HG03571 (cell line): ENCODE data around the gene ZDHHC11B.
A peak's percentile ranks its signal among the peaks of the same experiment; 100 is the strongest.
"Not testable (repeated sequence)": the region's sequence is repeated elsewhere in the genome, so short reads cannot be mapped to it uniquely, and the experiment has no call there.

Experiments
- ATAC-seq: cut with Tn5 transposase; IDR thresholded peaks from one replicate; pipeline ENCODE4 v1.9.1; 2021; ENCODE audit not compliant: unreplicated experiment

ZDHHC11B gene

DNA sequence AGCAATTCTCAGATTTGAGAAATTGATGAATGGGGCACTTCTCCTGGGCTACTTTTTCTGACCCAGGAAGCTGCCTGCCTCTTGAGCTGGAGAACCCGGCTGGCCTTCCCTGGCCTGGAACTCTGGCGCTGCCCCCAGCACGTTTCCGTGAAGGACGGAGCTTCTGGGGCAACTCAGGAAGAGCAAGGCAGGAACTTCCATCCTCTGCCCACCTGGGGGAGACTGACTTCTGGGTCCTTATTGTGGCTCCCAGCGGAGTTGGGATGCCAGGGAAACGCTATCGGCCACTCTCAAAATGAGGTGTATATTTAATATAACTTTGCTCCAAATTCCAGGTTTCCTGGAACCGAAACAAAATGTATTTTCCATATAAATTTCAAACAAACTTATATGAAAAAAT, 57.4 kb downstream of the ZDHHC11B start:
- ATAC-seq: not testable (repeated sequence)

DNA sequence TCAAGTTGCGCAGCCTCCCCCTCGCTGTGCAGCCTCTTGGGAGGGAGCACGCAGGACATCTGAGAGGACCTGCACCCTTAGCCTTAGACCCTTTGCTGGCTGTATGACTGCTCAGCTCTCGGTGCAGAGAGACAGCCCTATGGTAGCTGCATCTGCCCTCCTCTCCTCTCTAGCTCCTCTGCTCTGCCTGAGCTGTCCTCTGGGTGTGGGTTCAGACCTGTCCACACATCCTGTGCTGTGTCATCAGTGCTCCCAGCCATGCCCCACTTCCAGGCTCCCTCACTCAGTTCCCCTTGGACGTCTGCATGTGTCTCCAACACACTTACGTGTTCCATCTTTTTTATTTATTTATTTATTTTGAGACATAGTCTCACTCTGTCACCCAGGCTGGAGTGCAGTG, 60.7 kb downstream of the ZDHHC11B start:
- ATAC-seq: not testable (repeated sequence)

DNA sequence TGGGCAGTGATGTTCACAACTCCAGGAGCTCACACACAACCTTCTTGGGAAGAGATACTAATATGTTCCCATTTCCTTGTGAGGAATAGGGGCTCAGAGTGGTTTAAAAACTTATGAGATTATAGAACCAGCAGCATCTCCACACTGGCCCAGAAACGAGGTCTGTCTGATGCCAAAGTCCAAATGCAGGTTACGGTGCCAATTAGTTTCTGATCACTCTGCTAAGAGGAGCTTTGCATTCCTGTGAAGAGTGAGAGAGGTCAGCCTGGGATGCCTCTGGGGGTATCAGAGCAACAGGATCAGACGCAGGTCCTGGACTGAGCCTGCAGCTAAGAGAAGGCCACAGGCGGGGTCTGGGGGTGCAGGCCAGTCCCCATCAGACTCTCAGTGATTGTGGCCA, 61.2 kb downstream of the ZDHHC11B start:
- not testable (repeated sequence) for ATAC-seq

GRCh38 chr5:719379-719778, 65.2 kb downstream of the ZDHHC11B start:
- ATAC-seq: not testable (repeated sequence)

- no peak for ATAC-seq
These were observed 67.4 kb downstream of the ZDHHC11B start for GRCh38 chr5:717143-717542.

GRCh38 chr5:716740-717139, 67.8 kb downstream of the ZDHHC11B start:
- not testable (repeated sequence) for ATAC-seq

- ATAC-seq: not testable (repeated sequence)
These were observed 68.9 kb downstream of the ZDHHC11B start for GRCh38 chr5:715636-716035.

GRCh38 chr5:714215-715118, 70.1 kb downstream of the ZDHHC11B start:
- not testable (repeated sequence) for ATAC-seq

DNA sequence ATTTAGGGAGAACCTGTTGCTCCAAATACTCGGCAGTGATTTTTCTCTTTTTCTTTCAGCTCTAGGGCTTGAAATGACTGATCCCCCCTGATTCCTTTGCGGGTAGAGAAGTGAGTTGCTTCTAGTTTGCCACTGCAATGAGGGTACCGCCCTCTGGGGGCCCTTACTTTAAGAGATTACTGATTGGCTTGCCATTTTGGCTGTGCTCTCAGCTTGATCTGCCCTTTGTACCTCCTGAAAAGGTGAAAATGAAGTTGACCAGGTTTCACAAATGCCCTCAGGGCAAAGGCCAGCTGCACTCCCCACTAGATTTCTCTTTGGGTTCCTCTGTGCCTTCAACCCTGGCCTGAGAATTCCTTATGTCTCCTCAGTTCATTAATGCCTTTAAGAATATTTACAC, 70.8 kb downstream of the ZDHHC11B start:
- ATAC-seq: not testable (repeated sequence)

GRCh38 chr5:708848-709517, 75.5 kb downstream of the ZDHHC11B start:
- ATAC-seq: not testable (repeated sequence)

- ATAC-seq: not testable (repeated sequence)
These were observed 76.2 kb downstream of the ZDHHC11B start for GRCh38 chr5:708374-708773.

GRCh38 chr5:706127-706526, 78.4 kb downstream of the ZDHHC11B start:
- ATAC-seq: not testable (repeated sequence)

DNA sequence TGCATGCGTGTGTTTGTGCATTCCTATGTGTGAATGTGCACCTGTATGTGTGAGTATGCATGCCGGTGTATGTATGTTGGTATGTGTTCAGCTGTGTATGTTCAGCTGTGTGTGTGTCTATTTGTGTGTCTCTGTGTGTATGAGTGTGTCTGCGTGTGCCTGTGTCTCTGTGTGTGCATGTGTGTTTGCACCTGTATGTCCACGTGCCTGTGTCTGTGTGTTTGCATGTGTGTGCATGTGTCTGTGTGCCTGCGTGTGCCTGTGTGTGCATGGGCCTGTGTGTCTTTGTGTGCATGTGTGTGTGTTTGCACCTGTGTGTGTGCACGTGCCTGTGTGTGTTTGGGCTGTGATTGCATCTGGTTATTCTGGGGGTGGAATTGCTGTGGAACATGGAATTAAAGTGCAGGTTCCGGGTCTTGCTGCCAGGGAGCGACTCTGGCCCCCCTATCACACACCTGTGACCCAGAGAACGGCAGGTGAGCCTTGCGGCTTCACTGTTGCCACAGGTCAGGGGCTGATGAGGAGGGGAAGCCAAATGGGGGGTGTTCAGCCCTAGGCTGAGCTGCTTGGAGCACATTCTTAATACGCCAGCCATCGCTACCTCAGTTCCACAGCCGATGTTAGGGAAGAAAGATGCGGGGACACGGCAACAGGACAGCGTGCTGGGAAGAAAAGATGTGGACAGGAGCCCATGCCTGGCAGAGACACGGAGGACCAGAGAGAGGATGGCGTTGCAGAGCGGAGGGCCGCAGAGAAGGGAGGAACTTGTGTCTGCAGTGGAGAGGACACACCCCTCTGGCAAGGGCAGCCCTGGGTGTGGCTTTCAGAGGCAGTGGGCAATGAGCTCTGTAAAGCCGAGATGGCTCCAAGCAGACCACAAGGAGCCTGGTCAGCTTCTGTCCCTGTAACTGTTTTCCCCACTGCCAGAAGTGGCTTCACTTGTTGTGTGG, 87.5 kb downstream of the ZDHHC11B start:
- not testable (repeated sequence) for ATAC-seq

- not testable (repeated sequence) for ATAC-seq
These were observed 88.3 kb downstream of the ZDHHC11B start for GRCh38 chr5:696191-696590.

- not testable (repeated sequence) for ATAC-seq
These were observed 89.1 kb downstream of the ZDHHC11B start for GRCh38 chr5:695475-695874.

GRCh38 chr5:694042-694431, 90.5 kb downstream of the ZDHHC11B start:
- ATAC-seq: not testable (repeated sequence)

DNA sequence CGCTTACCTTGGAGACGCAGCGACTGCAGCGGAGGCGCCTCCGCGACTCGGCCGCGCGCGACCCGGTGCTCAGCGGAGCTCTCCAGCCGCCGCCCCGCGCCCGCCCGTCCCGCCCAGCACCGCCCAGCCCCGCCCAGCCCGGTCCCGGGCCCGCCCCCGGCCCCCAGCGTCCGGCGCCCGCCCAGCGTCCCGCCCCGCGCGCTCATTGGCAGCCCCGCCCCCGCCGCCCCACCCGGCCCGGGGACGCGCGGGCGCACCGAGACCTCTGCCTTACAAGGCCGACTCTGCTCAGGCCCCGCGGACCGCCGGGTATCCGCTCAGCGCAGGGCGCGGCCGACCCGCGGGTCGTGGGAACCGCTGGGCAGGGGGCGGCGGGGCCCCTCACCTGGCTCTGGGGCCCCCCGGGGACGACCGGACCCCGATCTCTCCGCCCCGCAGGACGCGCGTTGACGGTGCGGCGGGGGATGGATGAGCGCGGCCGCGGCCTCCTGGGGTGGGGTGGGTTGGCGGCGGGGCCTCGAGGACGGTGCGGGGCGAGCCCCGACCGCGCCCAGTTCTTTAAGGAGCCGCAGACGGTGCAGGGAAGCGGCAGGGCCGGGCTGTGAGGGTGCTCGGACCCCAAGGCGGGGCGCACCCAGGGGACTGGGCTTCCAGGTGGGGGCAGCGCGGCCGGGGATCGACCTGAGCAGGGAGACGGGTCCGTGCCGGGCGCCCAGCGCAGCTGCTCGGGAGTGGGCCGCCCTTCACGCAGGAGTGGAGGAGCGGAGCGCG, 91.1 kb downstream of the ZDHHC11B start, which contains the start of gene TPPP:
Gene TPPP, minus strand, starts transcription at position 82 of the 771 bp plus-strand sequence. CDS start 15,292 bp downstream, outside the sequence.
- ATAC-seq: peak; percentile 61

DNA sequence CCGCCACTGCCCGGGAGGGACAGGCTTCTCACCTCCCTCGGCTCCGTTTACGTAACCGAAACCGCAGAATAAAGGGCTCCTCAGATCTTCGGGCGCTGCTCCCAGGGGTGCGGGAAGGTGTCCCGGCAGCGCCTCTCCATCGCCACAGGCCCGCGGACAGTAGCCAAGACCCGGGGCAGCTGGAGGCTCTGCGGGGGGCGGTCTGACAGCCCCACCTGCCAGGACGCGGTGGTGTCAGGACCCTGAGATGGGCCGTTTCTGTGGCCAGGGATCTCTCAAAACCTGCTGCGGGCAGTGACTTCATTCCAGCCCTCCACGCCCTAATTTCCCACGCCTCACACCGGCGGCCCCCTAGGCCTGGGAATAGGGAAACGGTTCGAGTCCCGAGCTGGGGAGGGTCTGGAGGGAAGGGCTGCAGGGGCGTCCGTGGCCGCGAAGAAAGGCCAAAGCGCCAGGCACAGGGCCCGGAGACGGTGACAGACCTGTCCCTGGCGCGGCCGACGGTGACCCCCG, 91.9 kb downstream of the ZDHHC11B start:
- not testable (repeated sequence) for ATAC-seq

DNA sequence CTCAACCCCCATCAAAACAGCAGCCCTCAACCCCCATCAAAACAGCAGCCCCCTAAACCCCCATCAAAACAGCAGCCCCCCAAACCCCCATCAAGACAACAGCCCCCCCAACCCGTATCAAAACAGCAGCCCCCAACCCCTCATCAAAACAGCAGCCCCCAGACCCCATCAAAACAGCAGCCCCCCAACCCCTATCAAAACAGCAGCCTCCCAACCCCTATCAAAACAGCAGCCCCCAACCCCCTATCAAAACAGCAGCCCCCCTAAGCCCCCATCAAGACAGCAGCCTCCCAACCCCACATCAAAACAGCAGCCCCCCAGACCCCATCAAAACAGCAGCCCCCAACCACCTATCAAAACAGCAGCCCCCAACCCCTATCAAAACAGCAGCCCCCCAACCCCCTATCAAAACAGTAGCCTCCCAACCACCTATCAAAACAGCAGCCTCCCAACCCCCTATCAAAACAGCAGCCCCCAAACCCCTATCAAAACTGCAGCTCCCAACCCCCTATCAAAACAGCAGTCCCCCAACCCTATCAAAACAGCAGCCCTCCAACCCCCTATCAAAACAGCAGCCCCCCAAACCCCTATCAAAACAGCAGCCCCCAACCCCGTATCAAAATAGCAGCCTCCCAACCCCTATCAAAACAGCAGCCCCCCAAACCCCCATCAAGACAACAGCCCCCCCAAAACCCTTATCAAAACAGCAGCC, 92.6 kb downstream of the ZDHHC11B start:
- no peak for ATAC-seq
